A549 (cell line): ENCODE results near the gene BHLHA15. TPM values are rescaled to one million over a fixed set of nuclear protein-coding genes. Genes with fewer than 3 reads are reported as not detected.

ENCODE experiments used
- ATAC-seq, 2 experiments: fragments of 200-7000 bp in 1 of 2; fragments of >200 bp in 1 of 2; cut with Nextera tagmentation in 1 of 2; cut with Tn5 transposase in 1 of 2; 3 replicates each; pipeline versions ENCODE4 v1.8.0 to v1.9.1; 2018 to 2020; ENCODE audit warnings: mild to moderate bottlenecking in 1 of 2, moderate library complexity in 1 of 2
- CTCF ChIA-PET: fragments of 300-600 bp; sonication (Branson Sonifier 250); formaldehyde crosslinking; extraction: SDS; loops from one replicate; lab custom pipeline; 2021; ENCODE audit warnings: antibody characterized with exemption, inconsistent platforms; lab: Yijun Ruan, JAX
- POLR2A ChIA-PET: fragments of 350-600 bp; formaldehyde crosslinking; extraction: SDS; loops from one replicate; lab custom pipeline; 2021; ENCODE audit warnings: antibody characterized with exemption, inconsistent platforms; lab: Yijun Ruan, JAX
- DNase-seq, 2 experiments: peaks; one replicate each; pipeline versions ENCODE4 v3.0.0 to v3.0.0-alpha.2; 2011 to 2016; ENCODE audit warnings: low read depth in 1 of 2, low spot score in 1 of 2
- FAIRE-seq: peaks from 2 replicates; lab custom pipeline; 2011; peaks lifted over from hg19 to GRCh38; lab: Jason Lieb, UNC
- H3K27ac ChIP-seq, 2 experiments: fragments of >200 bp; sonication (Bioruptor Twin); formaldehyde crosslinking; 3 replicates each; pipeline ENCODE4 v1.5.1; 2016 to 2017
- H3K4me1 ChIP-seq: fragments of >200 bp; sonication (Bioruptor Twin); formaldehyde crosslinking; 3 replicates; pipeline ENCODE4 v1.6.1; 2016
- H3K4me2 ChIP-seq: fragments of >200 bp; sonication (Bioruptor Twin); formaldehyde crosslinking; 3 replicates; pipeline ENCODE4 v1.6.1; 2016
- H3K4me3 ChIP-seq: fragments of >200 bp; sonication (Bioruptor Twin); formaldehyde crosslinking; 3 replicates; pipeline ENCODE4 v1.5.1; 2016
- H3K9me3 ChIP-seq: fragments of >200 bp; sonication (Bioruptor Twin); formaldehyde crosslinking; 3 replicates; pipeline ENCODE4 v1.6.1; 2016
- CBX2 ChIP-seq: fragments of 200-600 bp; sonication (generic); IDR thresholded peaks from 2 replicates; pipeline ENCODE4 v1.6.1; 2016; ENCODE audit warnings: low read depth, mild to moderate bottlenecking, borderline replicate concordance
- CHD2 ChIP-seq: fragments of 150-350 bp; IDR thresholded peaks from 2 replicates; pipeline ENCODE4 v1.6.1; 2014; ENCODE audit warnings: low read length; ENCODE audit not compliant: partially characterized antibody
- EHF ChIP-seq: fragments of 250-450 bp; sonication (Bioruptor Pico); IDR thresholded peaks from 2 replicates; pipeline ENCODE4 v1.5.0; 2020; ENCODE audit warnings: mild to moderate bottlenecking
- EHMT2 ChIP-seq: fragments of 200-600 bp; sonication (generic); IDR thresholded peaks from 2 replicates; pipeline ENCODE4 v1.6.1; 2016; ENCODE audit warnings: antibody characterized with exemption, low read depth, mild to moderate bottlenecking, moderate library complexity
- HOXA7 ChIP-seq: fragments of 250-450 bp; sonication (Bioruptor Pico); IDR thresholded peaks from 2 replicates; pipeline ENCODE4 v1.5.0; 2020; ENCODE audit warnings: mild to moderate bottlenecking, moderate library complexity
- HOXB13 ChIP-seq: fragments of 250-450 bp; sonication (Bioruptor Pico); IDR thresholded peaks from 2 replicates; pipeline ENCODE4 v1.5.0; 2020; ENCODE audit warnings: low read depth, mild to moderate bottlenecking, moderate library complexity
- MAFK ChIP-seq: fragments of 450-650 bp; IDR thresholded peaks from 2 replicates; pipeline ENCODE4 v1.6.1; 2014; ENCODE audit not compliant: partially characterized antibody
- MYC ChIP-seq: IDR thresholded peaks from 2 replicates; pipeline ENCODE4 v1.6.1; 2012; ENCODE audit warnings: mild to moderate bottlenecking, inconsistent platforms, low read length, improper control_type of control experiment, borderline replicate concordance
- NFE2L2 ChIP-seq: fragments of 150-350 bp; conservative IDR thresholded peaks from 2 replicates; pipeline ENCODE4 v1.6.1; 2014; ENCODE audit warnings: low read length
- PHF8 ChIP-seq: fragments of 200-600 bp; sonication (generic); IDR thresholded peaks from 2 replicates; pipeline ENCODE4 v1.6.1; 2016; ENCODE audit warnings: low read depth, mild to moderate bottlenecking, antibody characterized with exemption, moderate library complexity, borderline replicate concordance
- POLR2AphosphoS2 ChIP-seq: conservative IDR thresholded peaks from 2 replicates; pipeline ENCODE4 v1.6.1; 2012; ENCODE audit warnings: low read length, improper control_type of control experiment, inconsistent platforms
- RARB ChIP-seq: fragments of 250-450 bp; sonication (Bioruptor Pico); IDR thresholded peaks from 2 replicates; pipeline ENCODE4 v1.8.0; 2021; ENCODE audit warnings: mild to moderate bottlenecking, moderate library complexity
- SMC3 ChIP-seq: fragments of >200 bp; sonication (Bioruptor Twin); formaldehyde crosslinking; IDR thresholded peaks from 3 replicates; pipeline ENCODE4 v1.6.1; 2018; ENCODE audit warnings: inconsistent platforms
- SREBF2 ChIP-seq: fragments of 450-650 bp; IDR thresholded peaks from 2 replicates; pipeline ENCODE4 v1.6.1; 2014; ENCODE audit warnings: mild to moderate bottlenecking, moderate library complexity
- TFCP2L1 ChIP-seq: fragments of 250-450 bp; sonication (Bioruptor Pico); IDR thresholded peaks from 2 replicates; pipeline ENCODE4 v1.5.0; 2021; ENCODE audit warnings: mild to moderate bottlenecking
- TP53 ChIP-seq: fragments of 250-450 bp; sonication (Bioruptor Pico); IDR thresholded peaks from 2 replicates; pipeline ENCODE4 v1.5.0; 2021; ENCODE audit warnings: mild to moderate bottlenecking, moderate library complexity
- ZC3H11A ChIP-seq: fragments of 450-650 bp; IDR thresholded peaks from 2 replicates; pipeline ENCODE4 v1.6.1; 2014; ENCODE audit warnings: antibody characterized with exemption, mild to moderate bottlenecking
- ZFP36 ChIP-seq: fragments of 450-650 bp; IDR thresholded peaks from 2 replicates; pipeline ENCODE4 v1.6.1; 2014; ENCODE audit warnings: borderline replicate concordance; ENCODE audit not compliant: partially characterized antibody
- ZSCAN20 ChIP-seq: fragments of 250-450 bp; sonication (Bioruptor Pico); IDR thresholded peaks from 2 replicates; pipeline ENCODE4 v1.8.0; 2022; ENCODE audit warnings: mild to moderate bottlenecking, moderate library complexity
- WGBS: methylation state at CpG from one replicate; pipeline ENCODE4 v1.1.6; 2017; ENCODE audit errors: missing lambda C conversion rate; 5-methylcytosine and 5-hydroxymethylcytosine counted together
- polyA plus RNA-seq, 4 experiments: library from polyadenylated mRNA; depleted of rRNA in 3 of 4; stranded (reverse); fragments of >200 nt; fragmentation: RNase III in 1 of 4; extraction: RNeasy Plus Mini Kit Qiagen cat#74134 plus additional on column Dnase treatment in 1 of 4; gene quantifications; 2 replicates in 3 of 4; 3 replicates in 1 of 4; pipeline ENCODE4 v1.2.3, GENCODE V29; 2011 to 2017
- TF ChIP-seq, protein P1 (sequence below): fragments of >200 bp; sonication (Bioruptor Twin); formaldehyde crosslinking; IDR thresholded peaks from 3 replicates; pipeline ENCODE4 v1.5.1; 2016
- TF ChIP-seq, protein P2 (sequence below): fragments of >200 bp; sonication (Bioruptor Twin); formaldehyde crosslinking; IDR thresholded peaks from 2 replicates; pipeline ENCODE4 v1.6.1; 2016
- TF ChIP-seq, protein P3 (sequence below): IDR thresholded peaks from 2 replicates; pipeline ENCODE4 v1.6.1; 2012; ENCODE audit warnings: low read depth, borderline replicate concordance
- TF ChIP-seq, protein P4 (sequence below): IDR thresholded peaks from 2 replicates; pipeline ENCODE4 v1.6.1; 2012
- TF ChIP-seq, protein P5 (sequence below): fragments of >200 bp; sonication (Bioruptor Twin); formaldehyde crosslinking; IDR thresholded peaks from 3 replicates; pipeline ENCODE4 v1.6.1; 2016
- TF ChIP-seq, protein P6 (sequence below): IDR thresholded peaks from 2 replicates; pipeline ENCODE4 v1.6.1; 2012

BHLHA15 gene
- polyA plus RNA-seq, 2 of the 4 experiments (the other 2 are of a cell fraction) = 0.23 to 0.30 TPM

DNA sequence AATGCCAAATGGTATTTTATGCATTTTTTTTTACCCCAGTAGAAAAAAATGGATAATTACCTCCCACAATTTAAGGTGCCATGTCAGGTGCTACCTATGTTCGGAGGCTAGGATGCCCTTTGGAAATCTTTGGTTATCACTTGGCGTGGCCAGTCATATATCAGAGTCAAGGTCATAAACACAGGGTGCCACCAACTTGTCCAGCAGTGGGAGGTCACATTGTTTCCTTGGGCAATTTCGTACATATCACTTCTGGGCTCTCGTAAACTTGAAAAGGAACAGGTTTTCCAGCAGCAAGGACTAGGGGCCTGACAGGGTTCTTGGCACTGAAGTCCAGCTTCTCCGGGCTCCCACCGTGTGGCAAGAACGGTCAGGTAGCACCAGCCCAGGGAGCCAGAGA is 48.0 kb upstream of the BHLHA15 start:
- no peak overlapping the region for H3K4me3 ChIP-seq
- H3K4me2 ChIP-seq = no peak overlapping the region
- POLR2A ChIA-PET = no interaction called here
- CTCF ChIA-PET = interaction anchor here (2.0 to 24.1 kb wide), 4 partner anchors 15 to 145 kb away, joined by 11 to 493 read pairs (median 60); no protein-coding TSS in a partner anchor
- WGBS = 97% methylated on average over 7 of the region's 7 CpGs
- FAIRE-seq (no peak), DNase-seq (no peak), ATAC-seq (no peak)
- no peak for TF ChIP-seq RARB (CRISPR knock-in tag)
- TF ChIP-seq ZC3H11A = no peak
- TF ChIP-seq EHMT2 = no peak
- no peak for TF ChIP-seq CBX2
- TF ChIP-seq HOXB13 (CRISPR knock-in tag) = no peak
- TF ChIP-seq, protein P1, sequence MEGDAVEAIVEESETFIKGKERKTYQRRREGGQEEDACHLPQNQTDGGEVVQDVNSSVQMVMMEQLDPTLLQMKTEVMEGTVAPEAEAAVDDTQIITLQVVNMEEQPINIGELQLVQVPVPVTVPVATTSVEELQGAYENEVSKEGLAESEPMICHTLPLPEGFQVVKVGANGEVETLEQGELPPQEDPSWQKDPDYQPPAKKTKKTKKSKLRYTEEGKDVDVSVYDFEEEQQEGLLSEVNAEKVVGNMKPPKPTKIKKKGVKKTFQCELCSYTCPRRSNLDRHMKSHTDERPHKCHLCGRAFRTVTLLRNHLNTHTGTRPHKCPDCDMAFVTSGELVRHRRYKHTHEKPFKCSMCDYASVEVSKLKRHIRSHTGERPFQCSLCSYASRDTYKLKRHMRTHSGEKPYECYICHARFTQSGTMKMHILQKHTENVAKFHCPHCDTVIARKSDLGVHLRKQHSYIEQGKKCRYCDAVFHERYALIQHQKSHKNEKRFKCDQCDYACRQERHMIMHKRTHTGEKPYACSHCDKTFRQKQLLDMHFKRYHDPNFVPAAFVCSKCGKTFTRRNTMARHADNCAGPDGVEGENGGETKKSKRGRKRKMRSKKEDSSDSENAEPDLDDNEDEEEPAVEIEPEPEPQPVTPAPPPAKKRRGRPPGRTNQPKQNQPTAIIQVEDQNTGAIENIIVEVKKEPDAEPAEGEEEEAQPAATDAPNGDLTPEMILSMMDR = no peak
- TF ChIP-seq TP53 (CRISPR knock-in tag) = no peak
- no peak for TF ChIP-seq HOXA7 (CRISPR knock-in tag)
- no peak overlapping the region for H3K27ac ChIP-seq
- H3K4me1 ChIP-seq = 0 out of 3 replicates have a peak, but pooled peaks cover under 1% of the 10 kb centered on the region
- no peaks in the 10 kb centered on the region for H3K9me3 ChIP-seq

DNA sequence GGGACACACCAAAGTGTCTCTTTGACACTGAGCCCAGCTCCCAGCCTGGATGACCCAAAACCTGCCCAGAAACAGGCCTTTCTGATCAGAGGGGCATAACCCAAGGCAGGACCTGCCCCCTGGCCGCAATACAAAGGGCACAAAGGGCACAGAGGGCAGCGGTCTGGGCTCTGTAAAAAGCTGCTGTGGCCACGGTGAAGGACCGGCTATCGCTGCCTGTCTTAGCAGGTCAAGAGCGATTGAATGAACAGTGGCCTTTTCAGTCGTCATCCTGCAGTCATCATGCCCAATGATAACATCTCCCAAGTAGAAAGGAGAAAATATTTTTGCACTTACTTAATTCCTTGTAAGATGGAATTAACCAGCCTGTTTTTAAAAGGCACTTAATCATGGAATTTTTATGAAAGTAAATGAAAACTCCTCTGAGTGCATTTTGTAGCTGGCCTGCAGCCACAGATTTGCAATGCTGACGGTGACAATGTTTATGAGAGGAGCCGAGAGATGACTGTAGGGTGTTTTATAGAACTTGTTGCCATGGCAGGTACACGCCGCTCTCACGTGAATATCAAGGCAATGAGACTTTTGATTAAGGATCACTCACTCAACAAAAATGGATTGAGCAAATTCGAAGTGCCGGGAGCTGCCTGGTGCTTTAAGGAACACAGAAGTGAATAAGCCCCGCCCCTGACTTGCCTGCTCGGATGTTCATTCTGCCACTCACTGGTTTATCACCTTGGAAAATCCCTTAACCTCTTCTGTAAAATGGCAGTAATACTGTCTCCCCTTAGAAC is 47.3 kb upstream of the BHLHA15 start:
- H3K4me1 ChIP-seq = 0 out of 3 replicates have a peak, but pooled peaks cover 3% of the 10 kb centered on the region
- H3K9me3 ChIP-seq = no peaks in the 10 kb centered on the region
- POLR2A ChIA-PET = interaction anchor here (0.5 kb wide), 1 partner anchor 117 kb away, joined by 3 read pairs; no protein-coding TSS in a partner anchor
- TF ChIP-seq, protein P2, sequence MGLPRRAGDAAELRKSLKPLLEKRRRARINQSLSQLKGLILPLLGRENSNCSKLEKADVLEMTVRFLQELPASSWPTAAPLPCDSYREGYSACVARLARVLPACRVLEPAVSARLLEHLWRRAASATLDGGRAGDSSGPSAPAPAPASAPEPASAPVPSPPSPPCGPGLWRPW = no peak
- TF ChIP-seq, protein P3, sequence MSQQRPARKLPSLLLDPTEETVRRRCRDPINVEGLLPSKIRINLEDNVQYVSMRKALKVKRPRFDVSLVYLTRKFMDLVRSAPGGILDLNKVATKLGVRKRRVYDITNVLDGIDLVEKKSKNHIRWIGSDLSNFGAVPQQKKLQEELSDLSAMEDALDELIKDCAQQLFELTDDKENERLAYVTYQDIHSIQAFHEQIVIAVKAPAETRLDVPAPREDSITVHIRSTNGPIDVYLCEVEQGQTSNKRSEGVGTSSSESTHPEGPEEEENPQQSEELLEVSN = no peak
- TF ChIP-seq MYC (no peak), SMC3 (no peak), ZSCAN20 (CRISPR knock-in tag) (no peak), PHF8 (no peak), EHF (CRISPR knock-in tag) (no peak), CHD2 (no peak), TFCP2L1 (CRISPR knock-in tag) (no peak), MAFK (no peak), POLR2AphosphoS2 (no peak), SREBF2 (no peak), EHMT2 (no peak), NFE2L2 (no peak), ZFP36 (no peak)
- TF ChIP-seq, protein P4, sequence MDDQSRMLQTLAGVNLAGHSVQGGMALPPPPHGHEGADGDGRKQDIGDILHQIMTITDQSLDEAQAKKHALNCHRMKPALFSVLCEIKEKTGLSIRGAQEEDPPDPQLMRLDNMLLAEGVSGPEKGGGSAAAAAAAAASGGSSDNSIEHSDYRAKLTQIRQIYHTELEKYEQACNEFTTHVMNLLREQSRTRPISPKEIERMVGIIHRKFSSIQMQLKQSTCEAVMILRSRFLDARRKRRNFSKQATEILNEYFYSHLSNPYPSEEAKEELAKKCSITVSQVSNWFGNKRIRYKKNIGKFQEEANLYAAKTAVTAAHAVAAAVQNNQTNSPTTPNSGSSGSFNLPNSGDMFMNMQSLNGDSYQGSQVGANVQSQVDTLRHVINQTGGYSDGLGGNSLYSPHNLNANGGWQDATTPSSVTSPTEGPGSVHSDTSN = no peak
- TF ChIP-seq, protein P5, sequence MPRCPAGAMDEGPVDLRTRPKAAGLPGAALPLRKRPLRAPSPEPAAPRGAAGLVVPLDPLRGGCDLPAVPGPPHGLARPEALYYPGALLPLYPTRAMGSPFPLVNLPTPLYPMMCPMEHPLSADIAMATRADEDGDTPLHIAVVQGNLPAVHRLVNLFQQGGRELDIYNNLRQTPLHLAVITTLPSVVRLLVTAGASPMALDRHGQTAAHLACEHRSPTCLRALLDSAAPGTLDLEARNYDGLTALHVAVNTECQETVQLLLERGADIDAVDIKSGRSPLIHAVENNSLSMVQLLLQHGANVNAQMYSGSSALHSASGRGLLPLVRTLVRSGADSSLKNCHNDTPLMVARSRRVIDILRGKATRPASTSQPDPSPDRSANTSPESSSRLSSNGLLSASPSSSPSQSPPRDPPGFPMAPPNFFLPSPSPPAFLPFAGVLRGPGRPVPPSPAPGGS = no peak
- TF ChIP-seq, protein P6, sequence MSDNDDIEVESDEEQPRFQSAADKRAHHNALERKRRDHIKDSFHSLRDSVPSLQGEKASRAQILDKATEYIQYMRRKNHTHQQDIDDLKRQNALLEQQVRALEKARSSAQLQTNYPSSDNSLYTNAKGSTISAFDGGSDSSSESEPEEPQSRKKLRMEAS = no peak
- CTCF ChIA-PET = interaction anchor here (1.1 to 24.1 kb wide), 7 partner anchors 10 to 673 kb away, joined by 3 to 493 read pairs (median 32); partner anchors contain the start of gene LMTK2
- H3K4me2 ChIP-seq = no peak overlapping the region
- DNase-seq (no peak), FAIRE-seq (no peak), ATAC-seq (no peak)
- no peak overlapping the region for H3K4me3 ChIP-seq
- no peak overlapping the region for H3K27ac ChIP-seq
- 77% methylated on average over 15 of the region's 16 CpGs for WGBS
